Regular cardiac myocyte (primary cell): ENCODE results near the gene TEX48. TPM values are rescaled to one million over a fixed set of nuclear protein-coding genes. Genes with fewer than 3 reads are reported as not detected.

Source experiments
- total RNA-seq: library from RNA; depleted of rRNA; stranded (reverse); fragments of >200 nt; gene quantifications from 2 replicates; pipeline ENCODE4 v1.2.3, GENCODE V29; 2014

The TEX48 gene
- not detected in 2 replicates for total RNA-seq

GRCh38 chr9:114681594-114682332 lies at the start of gene TEX48:
Gene TEX48 (minus strand): TSS chr9:114682192. CDS start chr9:114671723, 10,469 bp downstream.

DNA sequence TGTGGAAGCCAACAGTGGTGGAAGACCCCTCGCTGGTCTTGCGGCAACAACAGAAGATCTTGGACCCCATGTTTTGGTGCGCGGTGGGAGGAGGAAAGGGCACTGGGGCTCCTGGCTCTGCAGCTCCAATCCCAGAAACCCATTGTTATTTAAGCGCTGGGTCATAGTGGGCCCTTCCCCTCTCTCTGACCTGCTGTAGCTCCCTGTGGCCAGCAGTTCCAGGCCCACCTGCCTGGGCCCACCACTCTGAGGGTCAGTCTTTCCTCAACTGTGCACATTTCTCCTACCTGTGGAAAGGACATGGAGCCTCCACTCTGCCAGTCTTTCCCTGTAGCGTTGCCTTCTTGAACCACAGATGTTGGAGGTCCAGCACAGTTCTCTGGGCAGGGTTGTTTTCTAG lies 24.3 kb downstream of the TEX48 start, which contains the start of gene TEX53:
Gene TEX53 (minus strand): TSS at position 101 of the 400 bp plus-strand sequence. CDS start 31 bp downstream, at position 70.

Other genes starting within 250 kb of the TEX48 start
- gene WHRN, start 176.7 kb downstream of the TEX48 start, total RNA-seq, result 0.19 and 0.56 TPM in 2 replicates
- 108 and 176 TPM in 2 replicates for gene ATP6V1G1, start 94.4 kb downstream of the TEX48 start, total RNA-seq
- 2.1 and 3.1 TPM in 2 replicates for gene TMEM268, start 70.9 kb downstream of the TEX48 start, total RNA-seq
- gene TEX53, start 24.4 kb downstream of the TEX48 start, total RNA-seq, result not detected in 2 replicates
- 1.1 and 1.5 TPM in 2 replicates for gene TNFSF15, start 123.8 kb upstream of the TEX48 start, total RNA-seq
- not detected in 2 replicates for gene TNFSF8, start 248.4 kb upstream of the TEX48 start, total RNA-seq